HG03196 (cell line): ENCODE results near the gene DNASE1L3.
A peak's percentile ranks its signal among the peaks of the same experiment; 100 is the strongest.
"Not testable (repeated sequence)": the region's sequence is repeated elsewhere in the genome, so short reads cannot be mapped to it uniquely, and the experiment has no call there.

ENCODE experiments used
- ATAC-seq: cut with Tn5 transposase; IDR thresholded peaks from one replicate; pipeline ENCODE4 v1.9.1; 2021; ENCODE audit not compliant: unreplicated experiment

The DNASE1L3 gene

DNA sequence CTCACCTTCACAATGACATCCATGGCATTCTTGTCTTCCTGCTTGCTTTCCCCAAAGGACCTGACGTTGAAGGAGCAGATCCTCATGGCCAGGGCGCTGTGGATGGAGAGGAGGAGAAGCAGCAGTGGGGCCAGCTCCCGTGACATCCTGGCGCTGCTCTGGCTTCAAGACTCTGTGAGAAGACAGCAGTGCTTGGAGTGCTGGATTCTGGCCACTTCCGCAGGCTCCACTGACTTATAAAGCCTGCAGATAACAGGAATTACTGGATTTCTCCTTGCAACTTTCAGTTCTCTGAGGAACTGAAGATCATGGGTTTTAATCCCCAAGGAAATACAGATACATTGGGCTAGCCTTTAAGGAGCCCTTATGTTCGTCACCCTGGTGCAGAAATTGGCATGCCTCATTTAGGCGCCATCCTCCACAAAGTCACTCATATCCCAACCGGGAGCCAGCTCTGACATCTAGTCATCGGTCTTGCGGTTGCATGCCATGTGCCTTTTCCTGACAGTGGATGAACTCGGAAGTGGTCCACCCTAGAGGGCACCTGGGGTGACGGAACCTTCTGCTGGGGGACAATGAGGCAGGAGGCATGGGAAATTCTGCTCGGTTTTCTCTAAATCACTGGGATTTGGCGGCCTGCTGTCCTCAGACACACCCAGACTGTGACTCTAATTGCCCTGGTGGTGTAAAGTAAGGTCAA, at the start of gene DNASE1L3:
Gene DNASE1L3 (minus strand): TSS at position 212 of the 700 bp plus-strand sequence. CDS start 66 bp downstream, at position 146.
- no peak for ATAC-seq

DNA sequence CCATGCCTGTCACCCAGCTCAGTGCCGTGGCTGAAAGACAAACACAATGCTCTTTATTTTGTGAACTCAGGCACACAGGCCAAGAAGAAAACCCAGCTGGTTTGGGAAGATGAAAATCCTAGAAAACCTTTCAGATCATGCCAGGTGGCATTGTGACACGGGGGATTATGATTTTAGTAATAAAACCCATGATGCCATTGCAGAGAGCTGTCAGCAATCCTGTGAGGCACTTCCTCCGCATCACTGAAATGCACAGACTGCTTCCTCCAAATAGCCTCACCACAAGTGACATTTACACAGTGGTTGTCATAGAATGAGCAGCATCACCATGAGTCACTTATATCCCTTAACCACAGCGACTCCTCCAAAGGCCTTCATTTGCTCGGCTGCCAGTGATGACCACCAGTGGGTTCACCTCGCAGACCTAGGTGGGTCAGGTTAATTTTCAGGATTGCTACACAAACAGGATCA, 49.5 kb upstream of the DNASE1L3 start:
- no peak for ATAC-seq

- no peak for ATAC-seq
These were observed 47.8 kb upstream of the DNASE1L3 start for GRCh38 chr3:58258392-58259055.

GRCh38 chr3:58256511-58256910, 45.7 kb upstream of the DNASE1L3 start:
- no peak for ATAC-seq

GRCh38 chr3:58256061-58256460, 45.3 kb upstream of the DNASE1L3 start:
- ATAC-seq = no peak

DNA sequence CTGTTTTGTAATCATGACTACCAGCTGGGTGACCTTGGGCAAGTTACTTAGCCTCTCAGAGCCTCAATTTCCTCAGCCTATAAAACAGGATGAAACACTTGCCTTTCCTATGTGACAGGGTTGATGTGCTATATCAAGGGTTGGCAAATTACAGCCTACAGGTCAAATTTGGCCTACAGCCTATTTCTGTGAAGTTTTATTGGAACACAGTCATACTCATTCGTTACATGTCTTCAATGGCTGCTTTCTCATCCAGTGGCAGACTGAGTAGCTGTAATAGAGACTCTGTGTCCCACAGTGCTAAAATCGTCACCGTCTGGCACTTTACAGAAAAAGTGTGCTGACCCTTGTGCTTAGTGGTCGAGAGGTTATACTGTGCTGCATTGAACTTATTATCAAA, 43.4 kb upstream of the DNASE1L3 start:
- no peak for ATAC-seq

DNA sequence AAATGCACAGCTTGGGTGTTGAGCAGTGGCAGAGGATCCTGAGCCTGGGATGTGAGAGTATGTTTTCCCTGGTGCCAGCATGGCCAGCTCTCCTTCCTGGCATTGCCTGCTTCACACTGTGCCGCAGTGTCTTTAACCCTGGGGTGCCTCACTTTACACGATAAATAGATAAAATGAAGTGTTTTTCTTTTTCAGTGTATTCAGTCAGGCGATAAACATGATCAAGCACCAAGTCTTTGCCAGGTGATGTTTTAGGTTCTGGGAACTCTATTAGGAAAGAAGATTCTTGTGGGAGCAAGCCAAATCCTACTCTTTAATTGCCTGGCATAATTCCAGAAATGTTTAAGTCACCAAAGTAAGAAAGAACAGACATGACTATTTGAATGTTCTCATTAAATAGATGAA, 40.9 kb upstream of the DNASE1L3 start:
- no peak for ATAC-seq

GRCh38 chr3:58250093-58250707, 39.4 kb upstream of the DNASE1L3 start:
- no peak for ATAC-seq

- ATAC-seq = no peak
These were observed 38.8 kb upstream of the DNASE1L3 start for GRCh38 chr3:58249358-58250092.

DNA sequence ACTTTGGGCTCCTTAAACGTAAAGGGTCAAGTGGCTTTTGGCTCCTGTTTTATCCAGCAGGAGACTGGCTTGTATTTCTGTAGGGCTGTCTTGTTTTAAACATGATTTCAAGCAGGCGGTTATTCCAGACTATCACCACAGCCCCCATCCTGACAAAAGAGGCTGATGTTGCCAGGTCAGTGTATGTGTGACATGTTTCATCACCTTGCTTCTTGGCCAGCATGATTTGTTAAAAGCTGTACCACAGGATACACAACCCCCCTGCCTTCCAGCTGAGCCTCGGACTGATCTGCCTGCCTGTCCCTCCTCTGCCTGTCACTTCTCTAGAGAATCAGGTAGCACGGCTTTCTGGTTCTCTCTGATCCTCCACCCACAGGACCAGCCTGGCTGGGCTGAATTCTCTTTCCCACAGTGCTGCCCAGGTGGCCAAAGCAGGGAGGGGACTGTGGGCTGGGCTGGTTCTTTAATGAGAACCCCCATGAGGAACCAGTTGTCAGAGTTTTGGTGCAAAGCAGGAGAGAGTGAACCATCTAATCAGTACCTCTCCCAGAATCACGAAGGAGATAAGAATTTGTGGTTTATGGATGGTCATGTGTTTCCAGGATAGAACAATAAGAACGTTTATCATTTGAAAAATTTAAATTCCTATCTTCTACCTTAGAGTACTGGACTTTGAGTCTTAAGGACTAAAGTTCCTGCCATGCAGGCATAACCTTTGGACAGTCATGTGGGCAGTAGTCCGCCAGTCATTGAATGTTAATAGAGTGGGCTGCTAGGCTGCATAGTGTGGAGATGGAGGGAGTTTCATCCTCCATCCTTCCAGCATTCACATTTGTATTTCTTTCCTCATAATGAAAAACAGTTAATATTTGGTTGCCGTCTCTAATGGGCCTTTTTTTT, 35.6 kb upstream of the DNASE1L3 start:
- ATAC-seq = no peak

DNA sequence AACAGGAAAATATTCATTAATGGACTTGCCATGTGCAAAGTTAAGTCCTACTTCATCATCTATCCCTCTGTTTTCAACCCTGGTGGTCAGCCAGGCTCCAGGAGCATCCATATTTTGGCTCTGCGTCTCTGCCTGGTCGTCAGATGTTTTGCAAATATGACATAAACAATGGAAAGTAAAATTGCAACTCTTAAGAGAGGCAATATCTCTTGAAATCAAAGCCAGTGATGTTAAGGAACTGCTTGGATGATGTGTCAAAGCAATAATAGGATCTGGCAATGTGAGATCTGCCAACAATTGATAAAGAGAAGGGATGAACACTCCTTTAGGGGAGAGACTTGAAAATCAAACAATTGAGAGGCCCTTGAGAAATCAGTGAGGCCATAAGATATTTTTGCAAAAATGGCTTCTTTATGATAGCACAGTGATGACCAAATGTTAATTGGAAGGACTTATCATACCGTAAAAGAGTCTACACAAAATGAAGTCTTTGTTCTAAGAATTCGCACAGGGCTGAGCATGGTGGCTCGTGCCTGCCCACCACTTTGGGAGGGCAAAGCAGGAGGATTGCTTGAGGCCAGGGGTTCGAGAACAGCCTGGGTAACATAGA, 33.3 kb upstream of the DNASE1L3 start:
- ATAC-seq = no peak

GRCh38 chr3:58242860-58243259, 32.1 kb upstream of the DNASE1L3 start:
- not testable (repeated sequence) for ATAC-seq

DNA sequence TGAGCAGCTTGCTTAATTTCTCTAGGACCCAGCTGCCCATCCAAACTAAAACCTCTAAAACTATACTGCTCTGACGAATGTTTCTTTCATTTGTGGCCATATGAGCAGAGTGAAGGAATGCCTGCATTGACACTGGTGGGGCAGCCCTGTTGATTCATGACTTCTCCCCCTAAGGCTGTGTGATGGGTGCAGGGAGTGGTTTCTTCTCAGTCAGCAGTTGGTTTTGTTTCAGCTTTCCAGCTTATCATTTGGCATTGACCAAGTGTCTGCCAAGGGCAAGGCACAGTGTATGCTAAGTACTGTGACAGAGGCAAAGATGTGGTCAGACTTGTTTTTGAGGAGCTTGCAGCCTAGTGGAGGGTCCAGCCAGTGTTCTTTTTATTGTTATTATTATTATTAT, 31.6 kb upstream of the DNASE1L3 start:
- no peak for ATAC-seq

DNA sequence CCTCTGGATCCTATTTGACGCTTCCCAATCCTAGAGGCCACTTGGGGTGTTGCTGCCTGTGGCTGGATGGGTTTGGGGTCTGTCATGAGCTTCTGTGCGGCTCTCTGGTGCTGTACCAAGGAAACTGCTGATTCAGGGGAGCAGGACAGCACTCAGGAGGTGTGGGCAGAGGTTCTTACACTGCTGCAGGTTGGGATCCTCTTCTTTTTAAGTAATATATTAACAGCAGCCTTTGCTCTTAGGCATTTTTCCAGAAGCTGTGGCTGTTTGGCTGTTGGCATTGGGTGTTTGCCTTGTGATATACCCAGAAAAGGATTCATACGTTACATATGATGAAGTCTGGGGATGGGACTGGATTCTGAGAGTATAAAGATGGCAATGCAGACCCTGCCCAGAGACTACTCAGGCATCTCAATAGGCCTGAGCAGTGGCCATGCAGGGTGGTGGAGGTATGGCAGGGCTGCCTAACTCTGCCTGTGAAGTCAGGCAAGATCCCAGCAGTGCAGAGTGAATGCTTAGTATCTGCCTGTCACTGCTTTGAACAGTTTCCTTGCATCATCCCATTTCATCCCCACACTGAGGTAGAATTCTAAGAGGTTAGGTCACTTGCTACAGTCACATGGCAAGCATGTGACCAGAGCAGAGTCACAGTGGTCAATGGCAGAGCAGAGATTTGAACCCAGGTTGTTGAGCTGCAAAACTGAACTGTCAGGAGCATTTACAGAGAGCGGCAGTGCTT, 30.7 kb upstream of the DNASE1L3 start:
- ATAC-seq = no peak

DNA sequence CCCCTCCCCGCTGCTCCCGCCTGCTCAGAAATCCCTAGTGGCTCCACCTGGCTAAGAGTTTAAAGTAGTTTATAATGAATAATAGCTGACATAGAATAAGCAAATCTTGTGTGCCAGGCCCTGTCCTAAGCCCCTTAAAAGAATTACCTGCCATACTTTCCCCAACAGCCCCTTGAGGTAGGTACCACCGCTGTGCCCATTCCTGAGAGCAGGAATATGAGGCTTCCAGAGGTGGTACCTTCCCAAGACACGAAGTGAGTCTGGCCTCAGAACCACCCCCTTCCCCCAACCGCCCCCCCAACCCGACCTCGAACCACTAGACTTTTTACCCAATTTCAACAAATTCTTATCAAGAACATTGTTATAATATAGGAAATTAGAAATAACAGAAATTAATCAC, 28.1 kb upstream of the DNASE1L3 start:
- ATAC-seq = no peak

DNA sequence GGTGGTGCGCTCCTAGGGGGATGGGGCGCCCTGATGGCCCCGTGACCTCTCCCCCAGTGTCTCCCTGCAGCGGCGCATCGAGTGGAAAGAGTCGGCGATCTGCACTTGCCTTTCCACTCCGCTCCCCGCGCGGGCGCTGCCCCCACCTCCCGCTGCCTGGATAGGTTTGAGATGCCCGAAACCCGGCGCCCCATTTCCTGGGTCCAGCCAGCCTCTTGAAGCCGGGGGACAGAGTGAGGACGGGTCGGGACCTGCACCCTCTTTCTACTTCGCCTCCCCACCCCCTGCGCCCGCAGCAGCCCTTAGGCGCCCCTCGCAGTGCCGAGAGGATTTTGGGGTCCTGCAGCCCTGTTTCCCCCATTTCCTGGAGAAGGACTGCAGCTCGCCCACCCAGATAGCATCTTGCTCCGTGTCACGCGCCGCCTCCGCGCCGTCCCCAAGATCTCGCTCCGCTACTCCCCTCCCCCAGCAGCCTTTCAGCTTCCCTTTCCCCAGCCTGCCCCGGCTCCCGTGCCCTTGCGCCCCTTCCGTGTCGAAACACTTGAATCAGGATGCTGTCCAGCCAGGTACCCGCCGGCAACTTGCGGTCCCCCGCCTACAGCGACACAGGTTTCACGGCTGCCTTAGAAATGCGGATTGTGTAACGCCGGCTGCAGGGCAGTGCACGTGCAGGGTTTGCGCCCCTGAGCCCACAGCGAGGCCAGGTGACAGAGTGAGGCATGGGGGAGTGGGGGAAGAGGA, 27.3 kb upstream of the DNASE1L3 start:
- peak; percentile 22 for ATAC-seq

DNA sequence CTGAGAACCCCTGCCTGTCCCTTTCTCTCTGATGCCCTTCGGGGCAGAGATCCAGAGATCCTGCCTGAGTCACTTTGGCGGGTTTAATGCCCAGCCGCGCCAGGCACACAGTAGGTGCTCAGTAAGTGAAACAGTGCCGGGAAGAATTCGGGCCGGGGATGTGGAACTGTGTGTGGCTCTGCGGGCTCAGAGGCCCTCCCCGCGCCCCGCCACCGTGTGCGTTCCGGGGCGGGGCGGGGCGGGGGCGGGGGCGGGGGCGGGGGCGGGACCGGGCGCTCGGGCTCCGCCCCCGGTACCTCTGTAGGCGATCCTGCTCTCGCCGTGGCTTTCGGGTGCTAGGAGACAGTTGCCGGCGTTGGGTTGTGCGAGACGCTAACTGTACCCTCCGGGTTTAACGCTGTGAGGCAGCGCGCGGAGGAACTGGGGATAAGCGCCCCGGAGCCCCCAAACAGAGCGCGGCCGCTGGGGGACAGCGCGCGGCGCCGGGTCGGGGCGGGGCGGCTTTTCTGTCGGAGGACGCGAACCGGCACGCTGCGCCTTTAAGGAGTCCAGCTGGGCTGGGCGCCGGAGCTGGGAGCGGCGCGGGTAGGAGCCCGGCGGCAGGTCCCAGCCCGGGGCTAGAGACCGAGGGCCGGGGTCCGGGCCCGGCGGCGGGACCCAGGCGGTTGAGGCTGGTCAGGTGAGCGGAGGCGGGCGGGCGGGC, 26.6 kb upstream of the DNASE1L3 start, which contains the start of gene ABHD6:
Gene ABHD6 (plus strand): TSS at position 555 of the 703 bp plus-strand sequence. CDS start 18,795 bp downstream, outside the sequence.
- peak; percentile 68 for ATAC-seq
